GM12873 (cell line): Measurements from ENCODE around the gene BMPR1B.

Experiments used
- CTCF ChIP-seq: IDR thresholded peaks from 2 replicates; pipeline ENCODE4 v1.5.1; 2012; ENCODE audit warnings: low read depth, mild to moderate bottlenecking, moderate library complexity, low read length, control low read depth; ENCODE audit not compliant: insufficient read depth; ENCODE audit errors: missing control alignments

The BMPR1B gene

GRCh38 chr4:94892051-94892450, 134.3 kb downstream of the BMPR1B start:
- no peak for TF ChIP-seq CTCF

GRCh38 chr4:94895081-94895480, 137.3 kb downstream of the BMPR1B start:
- no peak for TF ChIP-seq CTCF

- no peak for TF ChIP-seq CTCF
Observed at GRCh38 chr4:94897023-94897422, 139.3 kb downstream of the BMPR1B start.

GRCh38 chr4:94905511-94905910, 147.8 kb downstream of the BMPR1B start:
- TF ChIP-seq CTCF: no peak

- TF ChIP-seq CTCF: no peak
Observed at GRCh38 chr4:94909645-94910044, 151.9 kb downstream of the BMPR1B start.

GRCh38 chr4:94911106-94911505, 153.4 kb downstream of the BMPR1B start:
- TF ChIP-seq CTCF: no peak

GRCh38 chr4:94912606-94913005, 154.9 kb downstream of the BMPR1B start:
- TF ChIP-seq CTCF: no peak
